ENCODE measurements around the gene PTPRE.

Gene PTPRE

GRCh38 chr10:127908959-127909267, 2.0 kb downstream of the PTPRE start:
- no peak for TF ChIP-seq TAF1 (IDR thresholded peaks at IDR 0.05; ENCODE audit: borderline replicate concordance, insufficient read depth, low read length)
- no peak for TF ChIP-seq SIN3A (IDR thresholded peaks at IDR 0.05; ENCODE audit: borderline replicate concordance, insufficient read depth, low read length)

- TF ChIP-seq SIN3A (IDR thresholded peaks at IDR 0.05; ENCODE audit: borderline replicate concordance, insufficient read depth, low read length) (no peak), FOXP2 (optimal IDR thresholded peaks at IDR 0.05; ENCODE audit: borderline replicate concordance, extremely low read depth, extremely low read length, insufficient read depth) (no peak), REST (IDR thresholded peaks at IDR 0.05; ENCODE audit: insufficient read depth in 1 of 2, low read depth in 2 of 2, low read length in 2 of 2) (no peak), TAF1 (IDR thresholded peaks at IDR 0.05; ENCODE audit: borderline replicate concordance, insufficient read depth, low read length) (no peak), POLR2AphosphoS5 (IDR thresholded peaks at IDR 0.05; ENCODE audit: low read depth, low read length) (no peak)
Observed at GRCh38 chr10:127909716-127910463, 3.0 kb downstream of the PTPRE start.

DNA sequence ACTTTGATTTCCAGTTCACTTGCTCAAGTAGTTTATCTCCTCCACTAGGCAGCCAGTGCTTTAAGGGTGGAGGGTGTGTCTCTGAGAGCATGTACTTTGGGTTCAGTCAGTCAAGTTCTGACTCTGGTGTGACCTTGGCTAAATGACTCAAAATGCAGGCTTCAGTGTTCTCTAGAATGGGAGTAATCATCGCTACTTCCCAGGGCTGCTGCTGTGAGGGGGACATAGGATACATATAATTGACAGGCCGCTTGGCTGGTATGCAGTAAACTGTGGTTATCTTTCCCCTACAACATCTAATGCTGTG, 3.5 kb downstream of the PTPRE start:
- TF ChIP-seq TAF1 (IDR thresholded peaks at IDR 0.05; ENCODE audit: borderline replicate concordance, insufficient read depth, low read length) (no peak), FOXP2 (optimal IDR thresholded peaks at IDR 0.05; ENCODE audit: borderline replicate concordance, extremely low read depth, extremely low read length, insufficient read depth) (no peak), REST (IDR thresholded peaks at IDR 0.05; ENCODE audit: insufficient read depth in 1 of 2, low read depth in 2 of 2, low read length in 2 of 2) (no peak), SIN3A (IDR thresholded peaks at IDR 0.05; ENCODE audit: borderline replicate concordance, insufficient read depth, low read length) (no peak), POLR2AphosphoS5 (IDR thresholded peaks at IDR 0.05; ENCODE audit: low read depth, low read length) (no peak)

DNA sequence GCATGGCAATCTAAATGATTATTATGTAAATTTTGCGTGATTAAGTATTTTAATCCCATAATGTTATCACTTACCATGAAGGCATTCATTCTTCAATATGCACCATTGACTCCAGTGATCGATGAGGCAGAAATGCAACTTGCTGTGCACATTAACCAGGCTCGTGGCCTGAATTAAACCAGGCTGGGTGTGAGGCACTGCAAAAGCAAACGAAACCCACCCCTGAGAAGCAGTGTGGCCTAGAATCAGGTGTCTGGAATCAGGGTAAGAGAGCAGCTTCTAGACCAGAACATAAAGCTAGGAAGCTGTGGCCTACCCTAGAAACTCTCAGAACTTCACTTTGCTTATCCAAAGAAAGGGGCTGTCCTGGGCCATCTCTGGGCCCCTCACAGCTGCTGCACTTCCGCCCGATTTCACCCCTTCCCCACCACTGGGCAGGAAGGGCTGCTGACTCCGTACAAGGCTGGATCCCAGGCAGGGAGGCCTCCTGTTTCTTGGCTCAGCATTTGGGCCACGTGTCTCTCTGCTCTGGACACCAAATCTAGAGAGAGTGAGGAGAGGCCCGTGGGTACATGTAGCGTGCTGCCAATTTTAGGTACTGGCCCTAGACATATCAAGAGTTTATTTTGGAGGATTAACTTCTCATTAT, 4.4 kb downstream of the PTPRE start:
- TF ChIP-seq FOXP2 (optimal IDR thresholded peaks at IDR 0.05; ENCODE audit: borderline replicate concordance, extremely low read depth, extremely low read length, insufficient read depth) (no peak), SIN3A (IDR thresholded peaks at IDR 0.05; ENCODE audit: borderline replicate concordance, insufficient read depth, low read length) (no peak), POLR2AphosphoS5 (IDR thresholded peaks at IDR 0.05; ENCODE audit: low read depth, low read length) (no peak)

DNA sequence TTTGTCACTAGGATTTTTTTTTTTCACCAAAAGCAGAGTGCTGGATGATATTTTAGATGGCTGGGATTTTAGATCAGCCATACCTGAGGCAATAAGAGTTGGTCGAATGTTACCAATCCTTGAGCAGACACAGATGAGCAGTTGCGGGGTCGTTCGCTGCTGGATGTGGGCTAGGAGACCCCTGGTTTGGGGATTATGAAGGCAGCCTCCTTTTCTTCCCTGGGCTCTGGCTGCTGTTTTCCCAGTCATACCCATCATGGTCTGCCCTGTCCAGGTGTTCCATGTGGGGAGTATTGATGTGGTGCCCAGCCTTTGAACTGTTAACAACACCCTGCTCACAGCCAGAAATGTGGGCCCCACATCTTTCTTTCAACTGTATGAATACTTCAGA, 5.0 kb downstream of the PTPRE start:
- TF ChIP-seq SIN3A (IDR thresholded peaks at IDR 0.05; ENCODE audit: borderline replicate concordance, insufficient read depth, low read length): no peak
- no peak for TF ChIP-seq REST (IDR thresholded peaks at IDR 0.05; ENCODE audit: insufficient read depth in 1 of 2, low read depth in 2 of 2, low read length in 2 of 2)
- TF ChIP-seq TAF1 (IDR thresholded peaks at IDR 0.05; ENCODE audit: borderline replicate concordance, insufficient read depth, low read length): no peak
- no peak for TF ChIP-seq FOXP2 (optimal IDR thresholded peaks at IDR 0.05; ENCODE audit: borderline replicate concordance, extremely low read depth, extremely low read length, insufficient read depth)
- no peak for TF ChIP-seq POLR2AphosphoS5 (IDR thresholded peaks at IDR 0.05; ENCODE audit: low read depth, low read length)

DNA sequence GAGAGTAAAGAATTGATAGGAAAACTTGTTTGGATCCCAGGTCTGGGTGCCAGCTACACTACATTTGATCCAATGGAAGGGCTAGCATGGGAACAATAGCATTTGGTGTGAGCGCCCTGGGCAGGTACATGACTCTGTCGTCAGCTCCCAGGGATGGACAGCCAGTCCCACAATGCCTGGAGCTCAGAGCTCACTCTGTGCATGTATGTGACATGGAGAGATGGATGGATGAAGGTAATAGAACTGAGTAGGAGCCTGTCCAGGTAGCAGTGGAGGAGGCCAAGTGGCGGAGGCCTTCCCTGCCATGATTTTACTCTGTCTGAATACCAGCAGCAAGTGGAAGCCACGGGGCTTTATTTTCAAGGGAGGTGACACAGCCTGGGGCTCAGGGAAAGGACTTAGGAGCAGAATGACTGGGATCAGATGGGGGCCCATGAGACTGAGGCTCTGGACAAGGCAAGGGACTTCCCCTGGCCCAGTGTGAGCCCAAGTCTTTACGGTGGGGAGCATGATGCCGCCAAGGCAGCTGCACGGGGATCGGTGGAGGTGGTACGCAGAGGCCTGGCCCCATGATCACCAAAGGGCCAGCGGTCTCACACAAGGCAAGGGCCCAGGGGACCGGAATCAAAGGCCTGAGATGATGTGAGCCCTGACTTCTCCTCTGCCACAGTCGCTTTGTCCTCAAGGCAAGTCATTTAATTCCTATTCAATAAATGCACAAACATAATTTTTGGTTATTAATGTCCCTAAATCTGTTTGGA, 5.9 kb downstream of the PTPRE start:
- TF ChIP-seq SIN3A (IDR thresholded peaks at IDR 0.05; ENCODE audit: borderline replicate concordance, insufficient read depth, low read length) (no peak), REST (IDR thresholded peaks at IDR 0.05; ENCODE audit: insufficient read depth in 1 of 2, low read depth in 2 of 2, low read length in 2 of 2) (no peak), POLR2AphosphoS5 (IDR thresholded peaks at IDR 0.05; ENCODE audit: low read depth, low read length) (no peak), FOXP2 (optimal IDR thresholded peaks at IDR 0.05; ENCODE audit: borderline replicate concordance, extremely low read depth, extremely low read length, insufficient read depth) (no peak), TAF1 (IDR thresholded peaks at IDR 0.05; ENCODE audit: borderline replicate concordance, insufficient read depth, low read length) (no peak)

Data from PFSK-1 (cell line).